HepG2 (cell line): ENCODE data around the gene BCO1. TPM values are rescaled to one million over a fixed set of nuclear protein-coding genes. Genes with fewer than 3 reads are reported as not detected.

ENCODE experiments used
- ATAC-seq: fragments of 200-7000 bp; cut with Tn5 transposase; 3 replicates; pipeline ENCODE4 v1.9.1; 2020; ENCODE audit warnings: mild to moderate bottlenecking, moderate library complexity
- BruUV-seq: library from RNA; stranded (reverse); fragments of 400-500 nt; replicated peaks from 2 replicates; lab custom pipeline; 2021; lab: Mats Ljungman, UMichigan
- CTCF ChIA-PET: fragments of 300-600 bp; formaldehyde crosslinking; extraction: SDS; loops from one replicate; lab custom pipeline; 2021; ENCODE audit warnings: low total read pairs, inconsistent platforms, low intra/inter-chr PET ratio; lab: Yijun Ruan, JAX
- POLR2A ChIA-PET: fragments of 350-600 bp; sonication (Branson Sonifier 250); formaldehyde crosslinking; loops from one replicate; lab custom pipeline; 2020; ENCODE audit warnings: antibody characterized with exemption, inconsistent platforms; lab: Yijun Ruan, JAX
- DNase-seq: peaks from one replicate; pipeline ENCODE4 v3.0.0-alpha.2; 2015; ENCODE audit warnings: low spot score
- FAIRE-seq: peaks from 3 replicates; lab custom pipeline; 2011; peaks lifted over from hg19 to GRCh38; lab: Jason Lieb, UNC
- H2AFZ ChIP-seq: one replicate; pipeline ENCODE4 v1.6.1; 2011; ENCODE audit warnings: low read length, inconsistent platforms
- H3K27ac ChIP-seq: fragments of 300-600 bp; 3 replicates; pipeline ENCODE4 v1.8.0; 2011; ENCODE audit warnings: mixed run types, mild to moderate bottlenecking, mixed read lengths, low read length, inconsistent platforms; ENCODE audit not compliant: insufficient read depth; ENCODE audit errors: extremely low read length
- H3K27me3 ChIP-seq, 2 experiments: fragments of 200-600 bp in 1 of 2; 2 replicates in 1 of 2; 3 replicates in 1 of 2; pipeline versions ENCODE4 v1.6.0 to v1.8.0; 2011; ENCODE audit warnings: low read length in 2 of 2, mild to moderate bottlenecking in 2 of 2, moderate library complexity in 2 of 2, inconsistent platforms in 1 of 2; ENCODE audit not compliant: insufficient read depth in 2 of 2, control insufficient read depth in 1 of 2
- H3K36me3 ChIP-seq, 2 experiments: fragments of 200-600 bp in 1 of 2; replicated peaks in 1 of 2; 2 replicates in 1 of 2; 3 replicates in 1 of 2; pipeline versions ENCODE4 v1.5.1 to v1.8.0; 2011; ENCODE audit warnings: low read length in 2 of 2, inconsistent platforms in 1 of 2; ENCODE audit not compliant: insufficient read depth in 2 of 2, control insufficient read depth in 1 of 2
- H3K4me1 ChIP-seq: 2 replicates; pipeline ENCODE4 v1.5.1; 2012; ENCODE audit warnings: low read length, inconsistent platforms; ENCODE audit not compliant: insufficient read depth
- H3K4me2 ChIP-seq: 2 replicates; pipeline ENCODE4 v1.6.0; 2011; ENCODE audit warnings: low read depth, low read length, inconsistent platforms
- H3K4me3 ChIP-seq, 3 experiments: fragments of 200-600 bp in 1 of 3; sonication (generic), shearing (Covaris generic) in 1 of 3; replicated peaks in 1 of 3; 2 replicates each; pipeline ENCODE4 v1.5.1; 2011 to 2016; ENCODE audit warnings: low read length in 3 of 3, inconsistent platforms in 2 of 3, low read depth in 2 of 3, mild to moderate bottlenecking in 2 of 3, control low read depth in 1 of 3, mixed read lengths in 1 of 3; ENCODE audit not compliant: insufficient read depth in 1 of 3
- H3K79me2 ChIP-seq: one replicate; pipeline ENCODE4 v1.6.1; 2011; ENCODE audit warnings: low read length, inconsistent platforms; ENCODE audit not compliant: insufficient read depth
- H3K9ac ChIP-seq: 2 replicates; pipeline ENCODE4 v1.6.0; 2011; ENCODE audit warnings: mild to moderate bottlenecking, low read depth, low read length, inconsistent platforms; ENCODE audit not compliant: insufficient read depth
- H3K9me3 ChIP-seq: 2 replicates; pipeline ENCODE4 v1.5.1; 2012; ENCODE audit warnings: mild to moderate bottlenecking, low read length
- H4K20me1 ChIP-seq: 2 replicates; pipeline ENCODE4 v1.6.0; 2011; ENCODE audit warnings: inconsistent platforms, mild to moderate bottlenecking, low read length, moderate library complexity; ENCODE audit not compliant: insufficient read depth
- ARID2 ChIP-seq: sonication (generic); formaldehyde crosslinking; IDR thresholded peaks from 2 replicates; pipeline ENCODE4 v1.8.1; 2022; ENCODE audit warnings: mild to moderate bottlenecking, missing genetic modification reagents, borderline replicate concordance
- CBX1 ChIP-seq: IDR thresholded peaks from one replicate; pipeline ENCODE4 v1.6.1; 2016; ENCODE audit warnings: antibody characterized with exemption, low read depth
- MAFF ChIP-seq: IDR thresholded peaks from 2 replicates; pipeline ENCODE4 v1.6.1; 2011; ENCODE audit warnings: low read depth, low read length, improper control_type of control experiment
- MAFG ChIP-seq: sonication (generic); formaldehyde crosslinking; IDR thresholded peaks from 2 replicates; pipeline ENCODE4 v1.5.1; 2020; ENCODE audit warnings: mild to moderate bottlenecking, missing genetic modification reagents
- RORA ChIP-seq: sonication (generic); formaldehyde crosslinking; IDR thresholded peaks from 2 replicates; pipeline ENCODE4 v1.5.0; 2020; ENCODE audit warnings: mild to moderate bottlenecking, missing genetic modification reagents, moderate library complexity
- TIGD3 ChIP-seq: sonication (generic); formaldehyde crosslinking; IDR thresholded peaks from 2 replicates; pipeline ENCODE4 v1.5.1; 2020; ENCODE audit warnings: mild to moderate bottlenecking, missing genetic modification reagents, borderline replicate concordance
- ZNF264 ChIP-seq: sonication (generic); formaldehyde crosslinking; IDR thresholded peaks from 2 replicates; pipeline ENCODE4 v1.4.0; 2020; ENCODE audit warnings: missing genetic modification reagents
- ZNF282 ChIP-seq: fragments of 450-650 bp; IDR thresholded peaks from 2 replicates; pipeline ENCODE4 v1.6.1; 2018; ENCODE audit not compliant: partially characterized antibody
- ZNF674 ChIP-seq: sonication (generic); formaldehyde crosslinking; IDR thresholded peaks from 2 replicates; pipeline ENCODE4 v1.5.0; 2020; ENCODE audit warnings: low read depth, mild to moderate bottlenecking, missing genetic modification reagents
- ZNF703 ChIP-seq: sonication (generic); formaldehyde crosslinking; IDR thresholded peaks from 2 replicates; pipeline ENCODE4 v1.5.1; 2020; ENCODE audit warnings: missing genetic modification reagents, mild to moderate bottlenecking, moderate library complexity, borderline replicate concordance
- ZNF879 ChIP-seq: sonication (generic); formaldehyde crosslinking; IDR thresholded peaks from 2 replicates; pipeline ENCODE4 v1.8.1; 2023; ENCODE audit warnings: missing genetic modification reagents
- WGBS: methylation state at CpG from one replicate; pipeline ENCODE4 v1.1.6; 2017; ENCODE audit warnings: low lambda C conversion rate; 5-methylcytosine and 5-hydroxymethylcytosine counted together
- in situ Hi-C: cut with HindIII; loops from 2 replicates; pipeline ENCODE4 v1.10.0; 2017; ENCODE audit warnings: low pct_unique_long_range_greater_than_20kb; ENCODE audit not compliant: extremely low pct_ligation_motif_present
- intact Hi-C: fragments of 100-400 bp; cut with micrococcal nuclease; formaldehyde crosslinking; loops from one replicate; pipeline ENCODE4 v1.10.0; 2022; ENCODE audit not compliant: unreplicated experiment
- polyA plus RNA-seq, 8 experiments: library from polyadenylated mRNA; depleted of rRNA in 3 of 8; stranded (reverse) in 7 of 8; unstranded in 1 of 8; fragments of >200 nt; fragmentation: Illumina TruSeq in 4 of 8; extraction: Trizol in 4 of 8; gene quantifications; 2 replicates each; pipeline versions ENCODE4 v1.2.1 to v1.2.3, GENCODE V29; 2011 to 2016; ENCODE audit warnings: low read depth in 4 of 8, missing spikeins in 1 of 8, mixed read lengths in 1 of 8; ENCODE audit not compliant: insufficient read depth in 1 of 8
- total RNA-seq, 5 experiments: library from RNA; depleted of rRNA; stranded (reverse); fragments of >200 nt; fragmentation: Illumina TruSeq; extraction: Trizol; gene quantifications; 2 replicates each; pipeline ENCODE4 v1.2.3, GENCODE V29; 2016; ENCODE audit warnings: low read depth in 1 of 5
- TF ChIP-seq, protein P1 (sequence below): IDR thresholded peaks from 2 replicates; pipeline ENCODE4 v1.6.1; 2018; ENCODE audit warnings: missing genetic modification reagents

The BCO1 gene
- total and polyA plus RNA-seq, 2 of the 13 experiments (the other 11 are each of a cell fraction or from before 2014, with no cell fraction given) = 0.11 TPM; not detected in 1

- no peak overlapping the region for H2AFZ ChIP-seq
- H4K20me1 ChIP-seq = no peaks in the 10 kb centered on the region
- H3K4me2 ChIP-seq = no peak overlapping the region
- no peaks in the 10 kb centered on the region for H3K9me3 ChIP-seq
- no peak overlapping the region for H3K9ac ChIP-seq
- intact Hi-C loops (no loop called here), in situ Hi-C loops (no loop called here)
- no peak for DNase-seq
- ATAC-seq = no peak
- ChIA-PET POLR2A (no interaction called here), CTCF (no interaction called here)
- 40% methylated on average over 13 of the region's 13 CpGs for WGBS
- no peak overlapping the region for H3K27ac ChIP-seq
- H3K4me3 ChIP-seq = no peak overlapping the region
- H3K4me1 ChIP-seq = peaks cover under 1% of the 10 kb centered on the region
- TF ChIP-seq ZNF282 (no peak), ZNF674 (CRISPR knock-in tag) (no peak), TIGD3 (CRISPR knock-in tag) (no peak), MAFG (CRISPR knock-in tag) (no peak), ZNF703 (no peak), CBX1 (no peak), RORA (CRISPR knock-in tag) (no peak), MAFF (no peak), ARID2 (CRISPR knock-in tag) (no peak), ZNF879 (CRISPR knock-in tag) (no peak), ZNF264 (no peak)
- TF ChIP-seq, protein P1, sequence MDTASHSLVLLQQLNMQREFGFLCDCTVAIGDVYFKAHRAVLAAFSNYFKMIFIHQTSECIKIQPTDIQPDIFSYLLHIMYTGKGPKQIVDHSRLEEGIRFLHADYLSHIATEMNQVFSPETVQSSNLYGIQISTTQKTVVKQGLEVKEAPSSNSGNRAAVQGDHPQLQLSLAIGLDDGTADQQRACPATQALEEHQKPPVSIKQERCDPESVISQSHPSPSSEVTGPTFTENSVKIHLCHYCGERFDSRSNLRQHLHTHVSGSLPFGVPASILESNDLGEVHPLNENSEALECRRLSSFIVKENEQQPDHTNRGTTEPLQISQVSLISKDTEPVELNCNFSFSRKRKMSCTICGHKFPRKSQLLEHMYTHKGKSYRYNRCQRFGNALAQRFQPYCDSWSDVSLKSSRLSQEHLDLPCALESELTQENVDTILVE (CRISPR knock-in tag) = no peak
- peaks cover 0 to 44% of the 10 kb centered on the region in 2 experiments; a peak in 3 of 5 replicates for H3K27me3 ChIP-seq
- no peak for FAIRE-seq
- H3K36me3 ChIP-seq = no peaks in the 10 kb centered on the region
- H3K79me2 ChIP-seq = no peaks in the 10 kb centered on the region
- no TSS peak for BruUV-seq
Measured at GRCh38 chr16:81195885-81196534, 42.5 kb upstream of the BCO1 start.
